ENCODE measurements around the gene TLE3.

Gene TLE3

GRCh38 chr15:70065006-70065722 lies 32.6 kb downstream of the TLE3 start:
- Histone ChIP-seq H3K9ac (ENCODE audit: low read depth, low read length) (no peak overlapping the region), H3K9me3 (ENCODE audit: control insufficient read depth, insufficient read depth, low read length) (no peaks in the 10 kb centered on the region), H3K4me1 (ENCODE audit: control insufficient read depth, insufficient read depth, low read length) (no peaks in the 10 kb centered on the region), H3K27me3 (ENCODE audit: control insufficient read depth, insufficient read depth, low read length) (no peaks in the 10 kb centered on the region), H3K36me3 (ENCODE audit: control insufficient read depth, insufficient read depth, low read length) (peaks cover 58% of the 10 kb centered on the region), H3K4me3 (ENCODE audit: low read depth, low read length) (no peak overlapping the region)

GRCh38 chr15:70064441-70064840 lies 33.3 kb downstream of the TLE3 start:
- Histone ChIP-seq H3K4me3 (ENCODE audit: low read depth, low read length) (no peak overlapping the region), H3K9me3 (ENCODE audit: control insufficient read depth, insufficient read depth, low read length) (no peaks in the 10 kb centered on the region), H3K27me3 (ENCODE audit: control insufficient read depth, insufficient read depth, low read length) (no peaks in the 10 kb centered on the region), H3K9ac (ENCODE audit: low read depth, low read length) (no peak overlapping the region), H3K36me3 (ENCODE audit: control insufficient read depth, insufficient read depth, low read length) (peaks cover 59% of the 10 kb centered on the region), H3K4me1 (ENCODE audit: control insufficient read depth, insufficient read depth, low read length) (no peaks in the 10 kb centered on the region)

- no peaks in the 10 kb centered on the region for H3K27me3 ChIP-seq (ENCODE audit: control insufficient read depth, insufficient read depth, low read length)
- no peak overlapping the region for H3K4me3 ChIP-seq (ENCODE audit: low read depth, low read length)
- H3K9me3 ChIP-seq (ENCODE audit: control insufficient read depth, insufficient read depth, low read length), result no peaks in the 10 kb centered on the region
- no peak overlapping the region for H3K9ac ChIP-seq (ENCODE audit: low read depth, low read length)
- H3K4me1 ChIP-seq (ENCODE audit: control insufficient read depth, insufficient read depth, low read length), result no peaks in the 10 kb centered on the region
- peaks cover 59% of the 10 kb centered on the region for H3K36me3 ChIP-seq (ENCODE audit: control insufficient read depth, insufficient read depth, low read length)
These were observed 33.7 kb downstream of the TLE3 start for GRCh38 chr15:70063980-70064379.

GRCh38 chr15:70063261-70063925 lies 34.3 kb downstream of the TLE3 start:
- Histone ChIP-seq H3K9ac (ENCODE audit: low read depth, low read length) (no peak overlapping the region), H3K27me3 (ENCODE audit: control insufficient read depth, insufficient read depth, low read length) (no peaks in the 10 kb centered on the region), H3K36me3 (ENCODE audit: control insufficient read depth, insufficient read depth, low read length) (peaks cover 64% of the 10 kb centered on the region), H3K4me3 (ENCODE audit: low read depth, low read length) (no peak overlapping the region), H3K4me1 (ENCODE audit: control insufficient read depth, insufficient read depth, low read length) (no peaks in the 10 kb centered on the region), H3K9me3 (ENCODE audit: control insufficient read depth, insufficient read depth, low read length) (no peaks in the 10 kb centered on the region)

GRCh38 chr15:70062321-70062956 lies 35.3 kb downstream of the TLE3 start:
- no peaks in the 10 kb centered on the region for H3K27me3 ChIP-seq (ENCODE audit: control insufficient read depth, insufficient read depth, low read length)
- no peaks in the 10 kb centered on the region for H3K9me3 ChIP-seq (ENCODE audit: control insufficient read depth, insufficient read depth, low read length)
- peaks cover 73% of the 10 kb centered on the region for H3K36me3 ChIP-seq (ENCODE audit: control insufficient read depth, insufficient read depth, low read length)
- no peak overlapping the region for H3K4me3 ChIP-seq (ENCODE audit: low read depth, low read length)
- no peaks in the 10 kb centered on the region for H3K4me1 ChIP-seq (ENCODE audit: control insufficient read depth, insufficient read depth, low read length)
- no peak overlapping the region for H3K9ac ChIP-seq (ENCODE audit: low read depth, low read length)

- Histone ChIP-seq H3K9ac (ENCODE audit: low read depth, low read length) (no peak overlapping the region), H3K36me3 (ENCODE audit: control insufficient read depth, insufficient read depth, low read length) (peaks cover 77% of the 10 kb centered on the region), H3K4me3 (ENCODE audit: low read depth, low read length) (no peak overlapping the region), H3K4me1 (ENCODE audit: control insufficient read depth, insufficient read depth, low read length) (no peaks in the 10 kb centered on the region), H3K9me3 (ENCODE audit: control insufficient read depth, insufficient read depth, low read length) (no peaks in the 10 kb centered on the region), H3K27me3 (ENCODE audit: control insufficient read depth, insufficient read depth, low read length) (no peaks in the 10 kb centered on the region)
These were observed 35.9 kb downstream of the TLE3 start for GRCh38 chr15:70061696-70062270.

GRCh38 chr15:70060993-70061305 lies 36.8 kb downstream of the TLE3 start:
- no peaks in the 10 kb centered on the region for H3K27me3 ChIP-seq (ENCODE audit: control insufficient read depth, insufficient read depth, low read length)
- no peaks in the 10 kb centered on the region for H3K4me1 ChIP-seq (ENCODE audit: control insufficient read depth, insufficient read depth, low read length)
- no peaks in the 10 kb centered on the region for H3K9me3 ChIP-seq (ENCODE audit: control insufficient read depth, insufficient read depth, low read length)
- H3K36me3 ChIP-seq (ENCODE audit: control insufficient read depth, insufficient read depth, low read length), result peaks cover 75% of the 10 kb centered on the region
- H3K9ac ChIP-seq (ENCODE audit: low read depth, low read length), result no peak overlapping the region
- H3K4me3 ChIP-seq (ENCODE audit: low read depth, low read length), result no peak overlapping the region

GRCh38 chr15:70060214-70060992 lies 37.3 kb downstream of the TLE3 start:
- no peaks in the 10 kb centered on the region for H3K27me3 ChIP-seq (ENCODE audit: control insufficient read depth, insufficient read depth, low read length)
- H3K9ac ChIP-seq (ENCODE audit: low read depth, low read length), result no peak overlapping the region
- no peak overlapping the region for H3K4me3 ChIP-seq (ENCODE audit: low read depth, low read length)
- H3K36me3 ChIP-seq (ENCODE audit: control insufficient read depth, insufficient read depth, low read length), result peaks cover 80% of the 10 kb centered on the region
- H3K9me3 ChIP-seq (ENCODE audit: control insufficient read depth, insufficient read depth, low read length), result no peaks in the 10 kb centered on the region
- no peaks in the 10 kb centered on the region for H3K4me1 ChIP-seq (ENCODE audit: control insufficient read depth, insufficient read depth, low read length)

GRCh38 chr15:70059476-70060213 lies 38.1 kb downstream of the TLE3 start:
- no peak overlapping the region for H3K4me3 ChIP-seq (ENCODE audit: low read depth, low read length)
- peaks cover 87% of the 10 kb centered on the region for H3K36me3 ChIP-seq (ENCODE audit: control insufficient read depth, insufficient read depth, low read length)
- H3K4me1 ChIP-seq (ENCODE audit: control insufficient read depth, insufficient read depth, low read length), result no peaks in the 10 kb centered on the region
- H3K9ac ChIP-seq (ENCODE audit: low read depth, low read length), result no peak overlapping the region
- no peaks in the 10 kb centered on the region for H3K27me3 ChIP-seq (ENCODE audit: control insufficient read depth, insufficient read depth, low read length)
- no peaks in the 10 kb centered on the region for H3K9me3 ChIP-seq (ENCODE audit: control insufficient read depth, insufficient read depth, low read length)

GRCh38 chr15:70058642-70059360 lies 38.9 kb downstream of the TLE3 start:
- Histone ChIP-seq H3K9ac (ENCODE audit: low read depth, low read length) (no peak overlapping the region), H3K27me3 (ENCODE audit: control insufficient read depth, insufficient read depth, low read length) (no peaks in the 10 kb centered on the region), H3K4me1 (ENCODE audit: control insufficient read depth, insufficient read depth, low read length) (no peaks in the 10 kb centered on the region), H3K4me3 (ENCODE audit: low read depth, low read length) (no peak overlapping the region), H3K9me3 (ENCODE audit: control insufficient read depth, insufficient read depth, low read length) (no peaks in the 10 kb centered on the region), H3K36me3 (ENCODE audit: control insufficient read depth, insufficient read depth, low read length) (peaks cover 92% of the 10 kb centered on the region)
